GM21390 (cell line): ENCODE measurements around the gene AXL.
"Not testable (repeated sequence)": the region's sequence is repeated elsewhere in the genome, so short reads cannot be mapped to it uniquely, and the experiment has no call there.

Source experiments
- ATAC-seq: cut with Tn5 transposase; IDR thresholded peaks from one replicate; pipeline ENCODE4 v1.9.1; 2021; ENCODE audit not compliant: unreplicated experiment

AXL gene

GRCh38 chr19:41218615-41219507 lies at the start of gene AXL:
Gene AXL, plus strand, starts transcription at chr19:41219223. Its CDS starts 170 bp downstream, at chr19:41219393.
- ATAC-seq, result no peak

GRCh38 chr19:41172297-41173164 lies 46.5 kb upstream of the AXL start:
- ATAC-seq, result no peak

- ATAC-seq, result no peak
Measured at GRCh38 chr19:41174297-41174928, 44.6 kb upstream of the AXL start.

GRCh38 chr19:41175801-41176777 lies 42.9 kb upstream of the AXL start:
- ATAC-seq, result no peak

- not testable (repeated sequence) for ATAC-seq
Measured at GRCh38 chr19:41180173-41180572, 38.9 kb upstream of the AXL start.

GRCh38 chr19:41186971-41187883 lies 31.8 kb upstream of the AXL start:
- no peak for ATAC-seq

GRCh38 chr19:41187884-41188279 lies 31.1 kb upstream of the AXL start:
- ATAC-seq, result no peak

- no peak for ATAC-seq
Measured at GRCh38 chr19:41189425-41190065, 29.5 kb upstream of the AXL start.

GRCh38 chr19:41192574-41193429 lies 26.2 kb upstream of the AXL start, which contains the start of gene CYP2S1:
Gene CYP2S1, plus strand, starts transcription at chr19:41193219. Its CDS starts 46 bp downstream, at chr19:41193265.
- ATAC-seq, result no peak

- no peak for ATAC-seq
Measured at GRCh38 chr19:41193430-41194156, 25.4 kb upstream of the AXL start.

- no peak for ATAC-seq
Measured at GRCh38 chr19:41194157-41194552, 24.9 kb upstream of the AXL start.

GRCh38 chr19:41195675-41196497 lies 23.1 kb upstream of the AXL start:
- ATAC-seq, result no peak

- ATAC-seq, result no peak
Measured at GRCh38 chr19:41198559-41198958, 20.5 kb upstream of the AXL start.

GRCh38 chr19:41203371-41203770 lies 15.7 kb upstream of the AXL start:
- no peak for ATAC-seq

- ATAC-seq, result not testable (repeated sequence)
Measured at GRCh38 chr19:41204338-41204737, 14.7 kb upstream of the AXL start.

- ATAC-seq, result no peak
Measured at GRCh38 chr19:41205995-41206394, 13.0 kb upstream of the AXL start.
